Measurements from ENCODE around the gene ATP5MK.
"Not testable (repeated sequence)": the region's sequence is repeated elsewhere in the genome, so short reads cannot be mapped to it uniquely, and the experiment has no call there.

The ATP5MK gene

DNA sequence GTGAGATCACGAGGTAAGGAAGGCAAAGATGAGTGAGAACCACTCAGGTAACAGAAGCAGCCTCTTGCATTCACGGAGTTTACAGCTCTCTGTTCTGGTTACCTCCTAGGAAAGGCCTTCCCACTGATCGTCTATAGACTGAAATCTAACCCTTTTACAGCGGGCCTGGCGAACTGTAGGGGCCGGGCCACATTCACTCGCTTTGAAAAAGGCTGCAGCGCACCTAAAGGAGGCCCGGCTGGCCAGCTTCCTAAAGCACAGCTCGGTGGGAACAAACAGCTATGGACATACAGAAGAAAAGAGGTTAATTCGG lies 565 bp downstream of the ATP5MK start:
- no peak for DNase-seq

DNA sequence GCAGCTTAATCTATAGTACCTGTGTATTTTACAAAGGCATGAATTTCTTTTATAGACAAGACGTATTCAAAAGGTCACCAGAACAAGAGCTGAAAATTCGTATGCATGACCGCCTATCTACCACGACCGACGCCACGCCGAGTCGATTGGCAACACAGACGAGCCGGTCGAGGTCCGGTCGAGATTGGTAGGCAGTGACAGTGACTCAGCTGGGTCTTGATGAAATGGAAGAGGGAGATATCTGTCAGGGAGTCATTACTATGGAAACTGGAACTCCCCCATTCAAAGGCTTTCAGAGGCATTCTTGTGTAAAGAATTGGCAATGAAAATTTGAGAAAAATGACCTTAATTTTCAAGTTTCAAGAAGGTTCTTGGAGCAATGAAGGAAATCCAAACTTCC lies 2.1 kb downstream of the ATP5MK start:
- DNase-seq, result no peak

- no peak for DNase-seq
These were observed 13.5 kb downstream of the ATP5MK start for GRCh38 chr10:103382769-103383168.

GRCh38 chr10:103374263-103374662 lies 22.0 kb downstream of the ATP5MK start:
- no peak for DNase-seq

DNA sequence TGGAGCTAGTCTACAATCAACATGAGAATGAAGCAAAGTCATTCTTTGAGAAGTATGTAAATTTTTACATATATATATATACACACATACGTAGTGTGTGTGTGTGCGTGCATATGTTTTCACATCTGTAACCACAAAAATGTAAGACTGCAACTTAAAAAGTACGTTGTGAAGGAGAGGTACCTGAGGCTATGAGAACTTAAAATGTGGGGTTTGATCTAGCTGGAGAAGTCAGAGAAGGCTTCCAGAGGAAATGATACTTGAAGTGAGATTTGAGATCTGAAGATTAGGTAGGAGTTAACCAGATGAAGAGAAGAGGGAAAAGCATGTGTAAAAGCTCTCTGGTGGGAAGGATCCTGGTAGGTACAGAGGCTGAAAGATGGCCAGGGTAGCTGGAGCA lies 22.7 kb downstream of the ATP5MK start:
- DNase-seq, result no peak

- peak; percentile 93 for DNase-seq
These were observed 28.3 kb downstream of the ATP5MK start, which contains the start of gene TAF5 for GRCh38 chr10:103367782-103368518. Gene TAF5, plus strand, starts transcription at chr10:103367976. Its CDS starts 14 bp downstream, at chr10:103367990.

GRCh38 chr10:103367379-103367781 lies 28.9 kb downstream of the ATP5MK start:
- DNase-seq, result no peak

DNA sequence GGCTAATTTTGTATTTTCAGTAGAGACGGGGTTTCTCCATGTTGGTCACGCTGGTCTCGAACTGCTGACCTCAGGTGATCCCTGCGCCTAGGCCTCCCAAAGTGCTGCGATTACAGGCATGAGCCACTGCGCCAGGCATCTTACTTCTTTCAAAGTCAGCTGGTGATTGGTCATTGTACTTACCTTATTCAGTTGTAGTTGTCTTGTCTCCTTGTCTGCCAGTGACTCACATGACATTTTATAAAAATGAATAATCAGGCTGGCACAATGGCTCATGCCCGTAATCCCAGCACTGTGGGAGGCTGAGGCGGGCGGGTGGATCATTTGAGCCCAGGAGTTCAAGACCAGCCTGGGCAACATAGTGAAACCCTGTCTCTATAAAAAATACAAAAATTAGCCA lies 35.5 kb downstream of the ATP5MK start:
- not testable (repeated sequence) for DNase-seq

DNA sequence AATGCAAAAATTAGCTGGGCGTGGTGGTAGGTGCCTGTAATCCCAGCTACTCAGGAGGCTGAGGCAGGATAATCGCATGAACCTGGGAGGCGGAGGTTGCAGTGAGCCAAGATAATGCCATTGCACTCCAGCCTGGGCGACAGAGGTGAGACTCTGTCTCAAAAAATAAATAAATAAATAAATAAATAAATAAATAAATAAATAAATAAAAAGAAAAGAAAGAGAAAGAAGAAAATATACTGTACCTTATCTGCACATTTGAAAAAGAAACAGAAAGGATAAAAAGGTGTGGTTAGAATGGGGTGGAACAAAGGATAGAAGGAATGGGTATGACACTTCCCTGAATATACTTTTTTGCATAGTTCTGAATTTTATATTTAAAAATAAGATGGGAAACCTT lies 36.8 kb downstream of the ATP5MK start:
- not testable (repeated sequence) for DNase-seq

DNA sequence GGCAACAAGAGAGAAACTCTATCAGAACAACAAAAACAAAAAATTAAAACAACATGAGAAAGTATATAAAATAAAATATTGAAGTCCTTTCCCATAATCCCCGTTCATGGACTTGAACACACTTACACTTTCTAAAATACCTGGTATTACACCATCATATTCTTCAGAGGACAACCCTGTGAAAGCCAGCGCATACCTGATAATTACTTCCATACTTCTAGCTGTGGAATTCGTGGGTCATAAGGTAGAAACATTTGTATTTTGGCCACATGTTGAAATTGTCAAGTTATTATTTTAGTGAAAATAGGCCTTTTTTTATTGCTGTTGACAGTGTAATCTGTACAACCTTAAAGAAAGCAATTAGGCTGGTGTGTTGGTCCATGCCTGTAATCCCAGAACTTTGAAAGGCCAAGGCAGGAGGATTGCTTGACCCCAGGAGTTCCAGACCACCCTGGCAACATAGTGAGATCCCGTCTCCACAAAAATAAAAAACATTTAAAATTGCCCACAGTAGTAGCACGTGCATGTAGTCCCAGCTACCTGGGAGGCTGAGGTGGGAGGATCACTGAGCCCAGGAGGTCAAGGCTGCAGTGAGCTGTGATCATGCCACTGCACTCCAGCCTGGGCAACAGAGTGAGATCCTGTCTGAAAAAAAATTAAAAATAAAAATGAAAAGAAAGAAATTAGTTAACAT lies 40.2 kb downstream of the ATP5MK start:
- DNase-seq, result no peak

- not testable (repeated sequence) for DNase-seq
These were observed 41.7 kb downstream of the ATP5MK start for GRCh38 chr10:103354567-103354966.

GRCh38 chr10:103353281-103353680 lies 43.0 kb downstream of the ATP5MK start:
- DNase-seq, result no peak

DNA sequence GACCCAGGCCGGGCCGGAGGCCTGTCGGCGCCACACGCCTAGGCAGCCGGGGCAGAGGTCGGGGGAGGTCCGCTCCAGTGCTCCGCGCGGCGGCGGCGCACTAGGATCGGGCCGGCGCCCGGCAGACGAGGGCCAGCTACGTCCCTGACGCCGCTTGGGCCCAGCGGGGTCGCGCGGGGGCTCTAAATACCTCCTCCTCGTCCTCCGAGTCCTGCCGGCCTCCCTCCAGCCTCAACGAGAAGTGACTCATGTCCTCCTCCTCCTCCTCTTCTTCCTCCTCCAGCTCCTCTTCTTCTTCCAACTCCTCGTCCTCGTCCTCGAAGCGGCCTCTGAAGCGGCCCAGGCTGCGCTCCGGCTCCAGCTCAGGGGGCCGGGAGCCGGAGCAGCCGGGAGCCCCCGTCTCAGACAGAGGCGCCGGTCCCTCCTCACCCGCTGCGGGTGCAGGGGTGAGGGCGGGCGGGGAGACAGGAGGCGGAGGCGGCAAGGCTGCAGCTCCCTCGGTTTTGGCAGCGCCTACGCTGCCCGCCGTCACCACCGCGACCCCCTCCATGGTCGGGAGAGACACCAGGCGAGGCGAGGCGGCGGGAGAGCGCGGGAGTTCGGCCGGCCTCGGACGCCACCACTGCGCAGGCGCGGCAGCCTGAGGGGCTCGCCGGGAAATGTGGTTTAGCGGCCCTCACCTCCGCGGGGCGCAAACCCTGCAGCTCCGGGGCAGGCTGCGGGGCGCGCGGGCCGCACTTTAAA lies 45.6 kb downstream of the ATP5MK start, which contains the start of gene PCGF6:
Gene PCGF6, minus strand, starts transcription at position 624 of the 744 bp plus-strand sequence. Its CDS starts 74 bp downstream, at position 550.
- peak; percentile 48 for DNase-seq

DNA sequence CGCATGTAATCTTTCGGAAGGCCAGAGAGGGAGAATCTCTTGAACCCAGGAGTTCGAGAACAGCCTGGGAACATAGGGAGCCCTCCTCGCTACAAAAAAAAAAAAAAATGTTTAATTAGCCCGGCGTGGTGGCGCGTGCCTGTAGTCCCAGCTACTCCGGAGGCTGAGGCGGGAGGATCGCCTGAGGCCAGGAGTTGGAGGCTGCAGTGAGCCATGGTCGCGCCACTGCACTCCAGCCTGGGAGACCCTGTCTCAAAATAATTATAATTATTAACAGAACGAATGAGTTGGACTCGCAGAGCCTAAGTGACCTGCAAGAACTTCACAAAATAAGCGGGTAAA lies 46.1 kb downstream of the ATP5MK start:
- DNase-seq, result no peak
